ENCODE results near the gene ALDH16A1. TPM values are rescaled to one million over a fixed set of nuclear protein-coding genes. Genes with fewer than 3 reads are reported as not detected.

The ALDH16A1 gene
- 7.5 TPM for total RNA-seq

GRCh38 chr19:49453013-49453756 is at the start of gene ALDH16A1:
ALDH16A1 (plus strand) TSS chr19:49453225; CDS start chr19:49453332, 107 bp downstream.

GRCh38 chr19:49423071-49423984 is 29.7 kb upstream of the ALDH16A1 start, which contains the start of gene PTH2:
PTH2 (minus strand) TSS chr19:49423441; CDS start chr19:49423339, 102 bp downstream.

GRCh38 chr19:49425178-49425577 is 27.8 kb upstream of the ALDH16A1 start, which contains the start of gene GFY:
GFY (plus strand) TSS chr19:49425388; CDS start chr19:49426431, 1,043 bp downstream.

GRCh38 chr19:49441210-49441959 is 11.6 kb upstream of the ALDH16A1 start, which contains the start of gene SLC17A7:
SLC17A7 (minus strand) TSS chr19:49441527; CDS start chr19:49441379, 148 bp downstream.

GRCh38 chr19:49451430-49452181 is 1.4 kb upstream of the ALDH16A1 start, which contains the start of gene PIH1D1:
PIH1D1 (minus strand) TSS chr19:49451814; CDS start chr19:49451574, 240 bp downstream.

GRCh38 chr19:49473868-49474541 is 21.0 kb downstream of the ALDH16A1 start, which contains the start of gene FLT3LG:
FLT3LG (plus strand) TSS chr19:49474215; CDS start chr19:49474640, 425 bp downstream.

GRCh38 chr19:49487277-49488045 is 34.4 kb downstream of the ALDH16A1 start, which contains the start of gene RPL13A:
RPL13A (plus strand) TSS chr19:49487608; CDS start chr19:49487630, 22 bp downstream.

Small RNA genes within 50 kb of the gene (small RNA-seq; reads per million reads assigned to genes)
- gene COX6CP7 (ENCODE audit: low replicate concordance) (not detected), gene MIR150 (ENCODE audit: low replicate concordance) (7.4 reads per million, percentile 89 among the genes with 10 or more reads in this experiment), gene SNORD32A (ENCODE audit: low replicate concordance) (not detected), gene SNORD33 (ENCODE audit: low replicate concordance) (not detected), gene SNORD34 (ENCODE audit: low replicate concordance) (not detected), gene SNORD35A (ENCODE audit: low replicate concordance) (not detected), gene SNORD35B (ENCODE audit: low replicate concordance) (not detected)

Other genes with a start within 250 kb of the ALDH16A1 start
- 0.94 TPM for gene SLC6A16, start 128.0 kb upstream of the ALDH16A1 start, total RNA-seq
- gene CD37, start 117.8 kb upstream of the ALDH16A1 start, total RNA-seq = 0.94 TPM
- 9.4 TPM for gene TEAD2, start 90.8 kb upstream of the ALDH16A1 start, total RNA-seq
- gene DKKL1, start 89.3 kb upstream of the ALDH16A1 start, total RNA-seq = 1.9 TPM
- gene KASH5, start 65.0 kb upstream of the ALDH16A1 start, total RNA-seq = not detected
- gene PTH2, start 29.8 kb upstream of the ALDH16A1 start, total RNA-seq = not detected
- gene GFY, start 27.8 kb upstream of the ALDH16A1 start, total RNA-seq = not detected
- gene SLC17A7, start 11.7 kb upstream of the ALDH16A1 start, total RNA-seq = 36.6 TPM
- gene PIH1D1, start 1.4 kb upstream of the ALDH16A1 start, total RNA-seq = 62.9 TPM
- gene FLT3LG, start 21.0 kb downstream of the ALDH16A1 start, total RNA-seq = not detected
- 2,146 TPM for gene RPL13A, start 34.4 kb downstream of the ALDH16A1 start, total RNA-seq
- 4,186 TPM for gene RPS11, start 43.2 kb downstream of the ALDH16A1 start, total RNA-seq
- gene FCGRT, start 59.4 kb downstream of the ALDH16A1 start, total RNA-seq = 11.6 TPM
- 4.7 TPM for gene RCN3, start 74.8 kb downstream of the ALDH16A1 start, total RNA-seq
- 32.9 TPM for gene NOSIP, start 127.3 kb downstream of the ALDH16A1 start, total RNA-seq
- gene PRRG2, start 128.1 kb downstream of the ALDH16A1 start, total RNA-seq = 0.94 TPM
- 15.3 TPM for gene PRR12, start 138.0 kb downstream of the ALDH16A1 start, total RNA-seq
- gene RRAS, start 186.9 kb downstream of the ALDH16A1 start, total RNA-seq = 0.94 TPM
- 18.8 TPM for gene SCAF1, start 189.0 kb downstream of the ALDH16A1 start, total RNA-seq
- 11.3 TPM for gene IRF3, start 212.6 kb downstream of the ALDH16A1 start, total RNA-seq
- gene BCL2L12, start 212.7 kb downstream of the ALDH16A1 start, total RNA-seq = not detected
- gene PRMT1, start 224.0 kb downstream of the ALDH16A1 start, total RNA-seq = 243 TPM
- 1.9 TPM for gene ADM5, start 236.4 kb downstream of the ALDH16A1 start, total RNA-seq
- gene CPT1C, start 237.9 kb downstream of the ALDH16A1 start, total RNA-seq = 58.5 TPM

Measured in parietal lobe (tissue), 2 donors.